A549 (cell line): ENCODE data around the gene DOCK11. TPM values are rescaled to one million over a fixed set of nuclear protein-coding genes. Genes with fewer than 3 reads are reported as not detected.

Source experiments
- ATAC-seq, 2 experiments: fragments of 200-7000 bp in 1 of 2; fragments of >200 bp in 1 of 2; cut with Nextera tagmentation in 1 of 2; cut with Tn5 transposase in 1 of 2; 3 replicates each; pipeline versions ENCODE4 v1.8.0 to v1.9.1; 2018 to 2020; ENCODE audit warnings: mild to moderate bottlenecking in 1 of 2, moderate library complexity in 1 of 2
- CTCF ChIA-PET: fragments of 300-600 bp; sonication (Branson Sonifier 250); formaldehyde crosslinking; extraction: SDS; loops from one replicate; lab custom pipeline; 2021; ENCODE audit warnings: antibody characterized with exemption, inconsistent platforms; lab: Yijun Ruan, JAX
- POLR2A ChIA-PET: fragments of 350-600 bp; formaldehyde crosslinking; extraction: SDS; loops from one replicate; lab custom pipeline; 2021; ENCODE audit warnings: antibody characterized with exemption, inconsistent platforms; lab: Yijun Ruan, JAX
- DNase-seq, 2 experiments: peaks; one replicate each; pipeline versions ENCODE4 v3.0.0 to v3.0.0-alpha.2; 2011 to 2016; ENCODE audit warnings: low read depth in 1 of 2, low spot score in 1 of 2
- FAIRE-seq: peaks from 2 replicates; lab custom pipeline; 2011; peaks lifted over from hg19 to GRCh38; lab: Jason Lieb, UNC
- H3K27ac ChIP-seq, 2 experiments: fragments of >200 bp; sonication (Bioruptor Twin); formaldehyde crosslinking; 3 replicates each; pipeline ENCODE4 v1.5.1; 2016 to 2017
- H3K4me1 ChIP-seq: fragments of >200 bp; sonication (Bioruptor Twin); formaldehyde crosslinking; 3 replicates; pipeline ENCODE4 v1.6.1; 2016
- H3K4me2 ChIP-seq: fragments of >200 bp; sonication (Bioruptor Twin); formaldehyde crosslinking; 3 replicates; pipeline ENCODE4 v1.6.1; 2016
- H3K4me3 ChIP-seq: fragments of >200 bp; sonication (Bioruptor Twin); formaldehyde crosslinking; 3 replicates; pipeline ENCODE4 v1.5.1; 2016
- H3K9me3 ChIP-seq: fragments of >200 bp; sonication (Bioruptor Twin); formaldehyde crosslinking; 3 replicates; pipeline ENCODE4 v1.6.1; 2016
- CHD2 ChIP-seq: fragments of 150-350 bp; IDR thresholded peaks from 2 replicates; pipeline ENCODE4 v1.6.1; 2014; ENCODE audit warnings: low read length; ENCODE audit not compliant: partially characterized antibody
- GATA3 ChIP-seq: IDR thresholded peaks from 2 replicates; pipeline ENCODE4 v1.6.1; 2012; ENCODE audit warnings: borderline replicate concordance
- HEYL ChIP-seq: fragments of 250-450 bp; sonication (Bioruptor Pico); IDR thresholded peaks from 2 replicates; pipeline ENCODE4 v1.8.0; 2021; ENCODE audit warnings: mild to moderate bottlenecking, moderate library complexity
- HOXA7 ChIP-seq: fragments of 250-450 bp; sonication (Bioruptor Pico); IDR thresholded peaks from 2 replicates; pipeline ENCODE4 v1.5.0; 2020; ENCODE audit warnings: mild to moderate bottlenecking, moderate library complexity
- HOXB13 ChIP-seq: fragments of 250-450 bp; sonication (Bioruptor Pico); IDR thresholded peaks from 2 replicates; pipeline ENCODE4 v1.5.0; 2020; ENCODE audit warnings: low read depth, mild to moderate bottlenecking, moderate library complexity
- KDM5A ChIP-seq: fragments of 200-600 bp; sonication (generic); IDR thresholded peaks from 2 replicates; pipeline ENCODE4 v1.6.1; 2016; ENCODE audit warnings: antibody characterized with exemption, mild to moderate bottlenecking
- MAFK ChIP-seq: fragments of 450-650 bp; IDR thresholded peaks from 2 replicates; pipeline ENCODE4 v1.6.1; 2014; ENCODE audit not compliant: partially characterized antibody
- NFE2L2 ChIP-seq: fragments of 150-350 bp; conservative IDR thresholded peaks from 2 replicates; pipeline ENCODE4 v1.6.1; 2014; ENCODE audit warnings: low read length
- NPAS2 ChIP-seq: fragments of 250-450 bp; sonication (Bioruptor Pico); IDR thresholded peaks from 2 replicates; pipeline ENCODE4 v1.8.0; 2022; ENCODE audit warnings: mild to moderate bottlenecking, moderate library complexity, borderline replicate concordance
- NR3C1 ChIP-seq: fragments of >200 bp; sonication (Bioruptor Twin); formaldehyde crosslinking; IDR thresholded peaks from 3 replicates; pipeline ENCODE4 v1.6.1; 2017
- PHF8 ChIP-seq: fragments of 200-600 bp; sonication (generic); IDR thresholded peaks from 2 replicates; pipeline ENCODE4 v1.6.1; 2016; ENCODE audit warnings: low read depth, mild to moderate bottlenecking, antibody characterized with exemption, moderate library complexity, borderline replicate concordance
- RAD21 ChIP-seq, 2 experiments: fragments of >200 bp in 1 of 2; sonication (Bioruptor Twin) in 1 of 2; formaldehyde crosslinking in 1 of 2; IDR thresholded peaks in 1 of 2; conservative IDR thresholded peaks in 1 of 2; 2 replicates in 1 of 2; 3 replicates in 1 of 2; pipeline ENCODE4 v1.6.1; 2012 to 2018; ENCODE audit warnings: inconsistent platforms in 1 of 2
- RCOR1 ChIP-seq: fragments of 150-350 bp; IDR thresholded peaks from 2 replicates; pipeline ENCODE4 v1.6.1; 2014; ENCODE audit warnings: antibody characterized with exemption, low read length, low read depth
- RNF2 ChIP-seq: fragments of 200-600 bp; sonication (generic); IDR thresholded peaks from 2 replicates; pipeline ENCODE4 v1.6.1; 2016; ENCODE audit warnings: low read depth, mild to moderate bottlenecking, antibody characterized with exemption, moderate library complexity, borderline replicate concordance
- SMC3 ChIP-seq: fragments of >200 bp; sonication (Bioruptor Twin); formaldehyde crosslinking; IDR thresholded peaks from 3 replicates; pipeline ENCODE4 v1.6.1; 2018; ENCODE audit warnings: inconsistent platforms
- ZNF302 ChIP-seq: fragments of 250-450 bp; sonication (Bioruptor Pico); IDR thresholded peaks from 2 replicates; pipeline ENCODE4 v1.9.0; 2021; ENCODE audit warnings: inconsistent platforms, mild to moderate bottlenecking, moderate library complexity
- WGBS: methylation state at CpG from one replicate; pipeline ENCODE4 v1.1.6; 2017; ENCODE audit errors: missing lambda C conversion rate; 5-methylcytosine and 5-hydroxymethylcytosine counted together
- polyA plus RNA-seq, 4 experiments: library from polyadenylated mRNA; depleted of rRNA in 3 of 4; stranded (reverse); fragments of >200 nt; fragmentation: RNase III in 1 of 4; extraction: RNeasy Plus Mini Kit Qiagen cat#74134 plus additional on column Dnase treatment in 1 of 4; gene quantifications; 2 replicates in 3 of 4; 3 replicates in 1 of 4; pipeline ENCODE4 v1.2.3, GENCODE V29; 2011 to 2017
- TF ChIP-seq, protein P1 (sequence below): fragments of >200 bp; sonication (Bioruptor Twin); formaldehyde crosslinking; IDR thresholded peaks from 3 replicates; pipeline ENCODE4 v1.5.1; 2016
- TF ChIP-seq, protein P2 (sequence below): fragments of 450-650 bp; IDR thresholded peaks from 2 replicates; pipeline ENCODE4 v1.6.1; 2014; ENCODE audit warnings: antibody characterized with exemption
- TF ChIP-seq, protein P3 (sequence below): fragments of 250-450 bp; sonication (Bioruptor Pico); IDR thresholded peaks from 2 replicates; pipeline ENCODE4 v1.5.0; 2020; ENCODE audit warnings: low read depth, mild to moderate bottlenecking, moderate library complexity
- TF ChIP-seq, protein P4 (sequence below): IDR thresholded peaks from 2 replicates; pipeline ENCODE4 v1.6.1; 2012
- TF ChIP-seq, protein P5 (sequence below): fragments of 150-350 bp; IDR thresholded peaks from 2 replicates; pipeline ENCODE4 v1.6.1; 2014; ENCODE audit warnings: low read depth, mild to moderate bottlenecking, low read length

Gene DOCK11
- polyA plus RNA-seq, 2 of the 4 experiments (the other 2 are of a cell fraction), result 5.8 to 9.5 TPM

DNA sequence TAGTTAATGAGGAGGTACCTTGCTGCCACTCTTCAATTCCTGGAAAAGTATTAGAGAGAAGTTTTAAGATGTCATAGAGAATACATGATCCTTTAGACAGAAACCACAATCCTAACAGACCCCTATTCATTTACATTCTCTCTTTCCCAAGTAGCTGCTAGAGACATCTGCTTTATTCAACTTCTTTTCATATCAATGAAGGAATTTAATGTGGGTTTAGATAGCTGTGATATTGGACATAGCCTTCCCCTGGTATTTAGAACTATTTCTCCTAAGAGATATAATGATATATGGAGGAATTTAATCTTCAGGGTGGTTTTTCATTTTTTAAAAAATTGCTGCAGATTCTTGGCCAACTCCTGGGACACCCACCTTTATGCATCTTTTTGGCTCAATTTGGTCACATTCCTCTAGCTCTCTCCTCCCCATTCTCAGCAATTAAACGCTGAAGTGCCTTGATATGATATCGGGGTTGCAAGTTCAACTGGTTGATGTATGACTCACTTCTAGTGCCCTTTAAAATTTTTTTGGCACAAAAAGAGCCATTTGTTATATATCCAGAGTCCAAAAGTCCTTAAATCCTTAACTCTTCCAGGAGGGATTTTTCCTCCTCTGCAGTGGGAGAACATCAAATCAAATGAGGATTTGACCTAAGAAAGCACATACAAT is 57.6 kb downstream of the DOCK11 start:
- Histone ChIP-seq H3K4me2 (peak overlapping the region; percentile 69), H3K27ac (peak overlapping the region; percentile 39 to 43; a peak in 3 of 6 replicates), H3K4me1 (peaks cover 33% of the 10 kb centered on the region), H3K9me3 (no peaks in the 10 kb centered on the region), H3K4me3 (no peak overlapping the region)
- TF ChIP-seq ZNF302 (CRISPR knock-in tag) (no peak), NPAS2 (CRISPR knock-in tag) (no peak), HOXA7 (CRISPR knock-in tag) (no peak), RCOR1 (no peak), RNF2 (no peak), PHF8 (no peak), RAD21 (conservative IDR thresholded peaks at IDR 0.05 in 1 of 2, IDR thresholded peaks at IDR 0.05 in 1 of 2) (no peak), NR3C1 (no peak), HOXB13 (CRISPR knock-in tag) (no peak)
- TF ChIP-seq, protein P1, sequence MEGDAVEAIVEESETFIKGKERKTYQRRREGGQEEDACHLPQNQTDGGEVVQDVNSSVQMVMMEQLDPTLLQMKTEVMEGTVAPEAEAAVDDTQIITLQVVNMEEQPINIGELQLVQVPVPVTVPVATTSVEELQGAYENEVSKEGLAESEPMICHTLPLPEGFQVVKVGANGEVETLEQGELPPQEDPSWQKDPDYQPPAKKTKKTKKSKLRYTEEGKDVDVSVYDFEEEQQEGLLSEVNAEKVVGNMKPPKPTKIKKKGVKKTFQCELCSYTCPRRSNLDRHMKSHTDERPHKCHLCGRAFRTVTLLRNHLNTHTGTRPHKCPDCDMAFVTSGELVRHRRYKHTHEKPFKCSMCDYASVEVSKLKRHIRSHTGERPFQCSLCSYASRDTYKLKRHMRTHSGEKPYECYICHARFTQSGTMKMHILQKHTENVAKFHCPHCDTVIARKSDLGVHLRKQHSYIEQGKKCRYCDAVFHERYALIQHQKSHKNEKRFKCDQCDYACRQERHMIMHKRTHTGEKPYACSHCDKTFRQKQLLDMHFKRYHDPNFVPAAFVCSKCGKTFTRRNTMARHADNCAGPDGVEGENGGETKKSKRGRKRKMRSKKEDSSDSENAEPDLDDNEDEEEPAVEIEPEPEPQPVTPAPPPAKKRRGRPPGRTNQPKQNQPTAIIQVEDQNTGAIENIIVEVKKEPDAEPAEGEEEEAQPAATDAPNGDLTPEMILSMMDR, result no peak
- TF ChIP-seq, protein P2, sequence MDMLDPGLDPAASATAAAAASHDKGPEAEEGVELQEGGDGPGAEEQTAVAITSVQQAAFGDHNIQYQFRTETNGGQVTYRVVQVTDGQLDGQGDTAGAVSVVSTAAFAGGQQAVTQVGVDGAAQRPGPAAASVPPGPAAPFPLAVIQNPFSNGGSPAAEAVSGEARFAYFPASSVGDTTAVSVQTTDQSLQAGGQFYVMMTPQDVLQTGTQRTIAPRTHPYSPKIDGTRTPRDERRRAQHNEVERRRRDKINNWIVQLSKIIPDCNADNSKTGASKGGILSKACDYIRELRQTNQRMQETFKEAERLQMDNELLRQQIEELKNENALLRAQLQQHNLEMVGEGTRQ, result no peak
- TF ChIP-seq, protein P3, sequence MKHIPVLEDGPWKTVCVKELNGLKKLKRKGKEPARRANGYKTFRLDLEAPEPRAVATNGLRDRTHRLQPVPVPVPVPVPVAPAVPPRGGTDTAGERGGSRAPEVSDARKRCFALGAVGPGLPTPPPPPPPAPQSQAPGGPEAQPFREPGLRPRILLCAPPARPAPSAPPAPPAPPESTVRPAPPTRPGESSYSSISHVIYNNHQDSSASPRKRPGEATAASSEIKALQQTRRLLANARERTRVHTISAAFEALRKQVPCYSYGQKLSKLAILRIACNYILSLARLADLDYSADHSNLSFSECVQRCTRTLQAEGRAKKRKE (CRISPR knock-in tag), result no peak
- no peak for FAIRE-seq
- DNase-seq, result no peak
- ChIA-PET CTCF (no interaction called here), POLR2A (no interaction called here)
- WGBS, result 0% methylated on average over 2 of the region's 2 CpGs
- ATAC-seq, result peak in 1 of 2 experiments; percentile 28; a peak in 2 of 6 replicates

DNA sequence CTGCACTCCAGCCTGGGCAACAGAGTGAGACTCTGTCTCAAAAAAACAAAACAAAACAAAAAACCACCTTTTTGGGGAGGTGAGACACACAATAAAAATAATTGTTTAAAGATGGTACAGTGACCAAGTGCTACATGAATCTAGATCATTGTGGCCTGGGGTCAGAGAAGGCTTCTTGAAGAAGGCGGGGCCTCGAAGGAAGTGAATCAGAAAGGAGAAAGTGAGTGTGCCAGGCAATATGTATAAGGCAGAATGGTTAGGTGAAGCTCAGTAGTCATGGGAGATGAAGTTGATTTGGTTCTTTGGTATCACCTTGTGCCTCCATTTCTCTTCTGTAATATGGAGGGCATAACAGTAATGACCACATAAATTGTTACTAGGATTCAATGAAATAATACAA is 58.9 kb downstream of the DOCK11 start:
- H3K4me2 ChIP-seq, result no peak overlapping the region; the same call in 2 of the 3 replicates
- peaks cover 37% of the 10 kb centered on the region for H3K4me1 ChIP-seq
- FAIRE-seq (no peak), DNase-seq (no peak)
- H3K9me3 ChIP-seq, result no peaks in the 10 kb centered on the region
- CTCF ChIA-PET, result no interaction called here
- H3K27ac ChIP-seq, result no peak overlapping the region
- WGBS, result 86% methylated on average over 2 of the region's 2 CpGs
- TF ChIP-seq MAFK (no peak), GATA3 (no peak), NFE2L2 (no peak), SMC3 (no peak), HEYL (CRISPR knock-in tag) (no peak), KDM5A (no peak), NPAS2 (CRISPR knock-in tag) (no peak), CHD2 (no peak), HOXB13 (CRISPR knock-in tag) (no peak)
- TF ChIP-seq, protein P1, result no peak
- TF ChIP-seq, protein P4, sequence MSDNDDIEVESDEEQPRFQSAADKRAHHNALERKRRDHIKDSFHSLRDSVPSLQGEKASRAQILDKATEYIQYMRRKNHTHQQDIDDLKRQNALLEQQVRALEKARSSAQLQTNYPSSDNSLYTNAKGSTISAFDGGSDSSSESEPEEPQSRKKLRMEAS, result no peak
- TF ChIP-seq, protein P5, sequence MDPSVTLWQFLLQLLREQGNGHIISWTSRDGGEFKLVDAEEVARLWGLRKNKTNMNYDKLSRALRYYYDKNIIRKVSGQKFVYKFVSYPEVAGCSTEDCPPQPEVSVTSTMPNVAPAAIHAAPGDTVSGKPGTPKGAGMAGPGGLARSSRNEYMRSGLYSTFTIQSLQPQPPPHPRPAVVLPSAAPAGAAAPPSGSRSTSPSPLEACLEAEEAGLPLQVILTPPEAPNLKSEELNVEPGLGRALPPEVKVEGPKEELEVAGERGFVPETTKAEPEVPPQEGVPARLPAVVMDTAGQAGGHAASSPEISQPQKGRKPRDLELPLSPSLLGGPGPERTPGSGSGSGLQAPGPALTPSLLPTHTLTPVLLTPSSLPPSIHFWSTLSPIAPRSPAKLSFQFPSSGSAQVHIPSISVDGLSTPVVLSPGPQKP, result no peak
- TF ChIP-seq, all 56 proteins: peak for 0
- ATAC-seq, result no peak
- H3K4me3 ChIP-seq, result no peak overlapping the region
- POLR2A ChIA-PET, result no interaction called here
